GM12878 (cell line): ENCODE measurements around the gene MB21D2. TPM values are rescaled to one million over a fixed set of nuclear protein-coding genes. Genes with fewer than 3 reads are reported as not detected.

Experiments used
- CBFB ChIP-seq: IDR thresholded peaks from 2 replicates; pipeline ENCODE4 v1.6.1; 2016; ENCODE audit warnings: antibody characterized with exemption, low read depth
- RAD21 ChIP-seq: IDR thresholded peaks from 2 replicates; pipeline ENCODE4 v1.6.1; 2011; ENCODE audit warnings: mild to moderate bottlenecking, low read depth, low read length, moderate library complexity; ENCODE audit not compliant: insufficient read depth
- ZNF384 ChIP-seq: IDR thresholded peaks from 2 replicates; pipeline ENCODE4 v1.6.1; 2012; ENCODE audit warnings: low read depth, mild to moderate bottlenecking, low read length, improper control_type of control experiment, borderline replicate concordance
- ZSCAN29 ChIP-seq: fragments of 450-650 bp; IDR thresholded peaks from 2 replicates; pipeline ENCODE4 v1.6.1; 2017; ENCODE audit warnings: mild to moderate bottlenecking, moderate library complexity
- polyA plus RNA-seq, 11 experiments: library from polyadenylated mRNA; depleted of rRNA in 4 of 11; unstranded in 6 of 11; stranded (reverse) in 5 of 11; fragments of >200 nt; fragmentation: Nextera tagmentation in 4 of 11; fragmentation: Illumina TruSeq in 1 of 11; extraction: Ambion mirVana in 4 of 11; extraction: Trizol in 1 of 11; gene quantifications; 1 replicate in 1 of 11; 2 replicates in 10 of 11; pipeline versions ENCODE4 v1.2.1 to v1.2.3, GENCODE V29; 2011 to 2016; ENCODE audit warnings: inconsistent platforms in 2 of 11, missing spikeins in 2 of 11, low read depth in 1 of 11
- total RNA-seq, 4 experiments: library from RNA; depleted of rRNA in 3 of 4; stranded (reverse); fragments of >200 nt in 3 of 4; fragmentation: Illumina TruSeq in 1 of 4; extraction: Trizol in 1 of 4; gene quantifications; 2 replicates each; pipeline versions ENCODE4 v1.2.1 to v1.2.3, GENCODE V29; 2013 to 2021
- TF ChIP-seq, protein P1 (sequence below): IDR thresholded peaks from 2 replicates; pipeline ENCODE4 v1.6.1; 2012; ENCODE audit warnings: improper control_type of control experiment, low read depth, low read length; ENCODE audit not compliant: insufficient replicate concordance
- TF ChIP-seq, protein P2 (sequence below): IDR thresholded peaks from 2 replicates; pipeline ENCODE4 v1.6.1; 2011; ENCODE audit warnings: low read depth, mild to moderate bottlenecking, low read length, moderate library complexity, borderline replicate concordance; ENCODE audit errors: extremely low read depth
- TF ChIP-seq, protein P3 (sequence below): fragments of 450-650 bp; IDR thresholded peaks from 2 replicates; pipeline ENCODE4 v1.6.1; 2016; ENCODE audit warnings: mild to moderate bottlenecking
- TF ChIP-seq, protein P4 (sequence below): fragments of 450-650 bp; formaldehyde crosslinking; IDR thresholded peaks from 2 replicates; pipeline ENCODE4 v1.4.0; 2020; ENCODE audit warnings: mild to moderate bottlenecking, moderate library complexity
- TF ChIP-seq, protein P5 (sequence below): fragments of 450-650 bp; formaldehyde crosslinking; IDR thresholded peaks from 2 replicates; pipeline ENCODE4 v1.4.0; 2022; ENCODE audit warnings: mild to moderate bottlenecking, moderate library complexity
- TF ChIP-seq, protein P6 (sequence below): IDR thresholded peaks from 2 replicates; pipeline ENCODE4 v1.6.1; 2012; ENCODE audit warnings: low read depth, low read length, improper control_type of control experiment

MB21D2 gene
- total and polyA plus RNA-seq, 10 of the 15 experiments (the other 5 are each of a cell fraction or from before 2014, with no cell fraction given), result 7.9 to 21.2 (median 15.3) TPM

DNA sequence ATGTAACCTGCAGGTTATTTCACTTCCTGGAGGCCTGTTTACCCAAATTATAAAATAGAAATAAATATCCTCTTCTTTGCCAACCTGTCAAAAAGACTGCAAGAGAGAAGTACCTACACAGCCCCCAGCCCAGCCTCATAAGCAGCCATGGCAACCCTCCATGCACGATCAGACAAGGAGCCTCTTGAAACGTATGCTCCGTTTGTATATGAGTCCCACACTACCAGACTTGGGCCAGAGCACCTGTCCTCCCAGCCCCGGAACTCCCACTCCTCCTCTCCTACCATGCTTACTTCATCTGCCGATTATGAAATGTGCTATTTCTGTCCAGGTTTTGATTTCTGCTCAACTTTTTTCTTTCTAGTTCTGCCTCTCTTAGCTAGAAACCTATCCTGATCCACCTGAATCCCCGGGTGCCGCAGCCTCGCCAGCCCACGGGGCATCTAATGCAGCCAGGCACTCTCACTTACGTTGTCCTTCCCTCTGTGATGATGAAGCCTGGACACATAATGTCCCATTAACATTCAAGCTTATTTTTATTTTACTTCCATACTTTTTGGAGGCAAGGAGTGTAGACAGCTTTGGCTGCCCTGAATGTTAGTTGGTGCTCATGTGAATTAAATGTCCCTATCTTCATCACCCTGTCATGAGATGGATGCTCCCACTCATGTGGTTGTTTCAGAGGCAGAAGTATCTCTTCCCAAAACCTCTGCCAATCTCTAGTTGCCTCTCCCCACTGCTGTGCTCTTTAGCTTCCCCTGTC lies 73.8 kb downstream of the MB21D2 start (continued):
- TF ChIP-seq, protein P1, sequence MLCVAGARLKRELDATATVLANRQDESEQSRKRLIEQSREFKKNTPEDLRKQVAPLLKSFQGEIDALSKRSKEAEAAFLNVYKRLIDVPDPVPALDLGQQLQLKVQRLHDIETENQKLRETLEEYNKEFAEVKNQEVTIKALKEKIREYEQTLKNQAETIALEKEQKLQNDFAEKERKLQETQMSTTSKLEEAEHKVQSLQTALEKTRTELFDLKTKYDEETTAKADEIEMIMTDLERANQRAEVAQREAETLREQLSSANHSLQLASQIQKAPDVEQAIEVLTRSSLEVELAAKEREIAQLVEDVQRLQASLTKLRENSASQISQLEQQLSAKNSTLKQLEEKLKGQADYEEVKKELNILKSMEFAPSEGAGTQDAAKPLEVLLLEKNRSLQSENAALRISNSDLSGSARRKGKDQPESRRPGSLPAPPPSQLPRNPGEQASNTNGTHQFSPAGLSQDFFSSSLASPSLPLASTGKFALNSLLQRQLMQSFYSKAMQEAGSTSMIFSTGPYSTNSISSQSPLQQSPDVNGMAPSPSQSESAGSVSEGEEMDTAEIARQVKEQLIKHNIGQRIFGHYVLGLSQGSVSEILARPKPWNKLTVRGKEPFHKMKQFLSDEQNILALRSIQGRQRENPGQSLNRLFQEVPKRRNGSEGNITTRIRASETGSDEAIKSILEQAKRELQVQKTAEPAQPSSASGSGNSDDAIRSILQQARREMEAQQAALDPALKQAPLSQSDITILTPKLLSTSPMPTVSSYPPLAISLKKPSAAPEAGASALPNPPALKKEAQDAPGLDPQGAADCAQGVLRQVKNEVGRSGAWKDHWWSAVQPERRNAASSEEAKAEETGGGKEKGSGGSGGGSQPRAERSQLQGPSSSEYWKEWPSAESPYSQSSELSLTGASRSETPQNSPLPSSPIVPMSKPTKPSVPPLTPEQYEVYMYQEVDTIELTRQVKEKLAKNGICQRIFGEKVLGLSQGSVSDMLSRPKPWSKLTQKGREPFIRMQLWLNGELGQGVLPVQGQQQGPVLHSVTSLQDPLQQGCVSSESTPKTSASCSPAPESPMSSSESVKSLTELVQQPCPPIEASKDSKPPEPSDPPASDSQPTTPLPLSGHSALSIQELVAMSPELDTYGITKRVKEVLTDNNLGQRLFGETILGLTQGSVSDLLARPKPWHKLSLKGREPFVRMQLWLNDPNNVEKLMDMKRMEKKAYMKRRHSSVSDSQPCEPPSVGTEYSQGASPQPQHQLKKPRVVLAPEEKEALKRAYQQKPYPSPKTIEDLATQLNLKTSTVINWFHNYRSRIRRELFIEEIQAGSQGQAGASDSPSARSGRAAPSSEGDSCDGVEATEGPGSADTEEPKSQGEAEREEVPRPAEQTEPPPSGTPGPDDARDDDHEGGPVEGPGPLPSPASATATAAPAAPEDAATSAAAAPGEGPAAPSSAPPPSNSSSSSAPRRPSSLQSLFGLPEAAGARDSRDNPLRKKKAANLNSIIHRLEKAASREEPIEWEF, result no peak
- TF ChIP-seq RAD21, result no peak
- TF ChIP-seq, protein P2, sequence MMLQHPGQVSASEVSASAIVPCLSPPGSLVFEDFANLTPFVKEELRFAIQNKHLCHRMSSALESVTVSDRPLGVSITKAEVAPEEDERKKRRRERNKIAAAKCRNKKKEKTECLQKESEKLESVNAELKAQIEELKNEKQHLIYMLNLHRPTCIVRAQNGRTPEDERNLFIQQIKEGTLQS, result no peak
- TF ChIP-seq CBFB, result no peak
- TF ChIP-seq ZNF384, result no peak
- TF ChIP-seq ZSCAN29, result no peak
- TF ChIP-seq, protein P3, sequence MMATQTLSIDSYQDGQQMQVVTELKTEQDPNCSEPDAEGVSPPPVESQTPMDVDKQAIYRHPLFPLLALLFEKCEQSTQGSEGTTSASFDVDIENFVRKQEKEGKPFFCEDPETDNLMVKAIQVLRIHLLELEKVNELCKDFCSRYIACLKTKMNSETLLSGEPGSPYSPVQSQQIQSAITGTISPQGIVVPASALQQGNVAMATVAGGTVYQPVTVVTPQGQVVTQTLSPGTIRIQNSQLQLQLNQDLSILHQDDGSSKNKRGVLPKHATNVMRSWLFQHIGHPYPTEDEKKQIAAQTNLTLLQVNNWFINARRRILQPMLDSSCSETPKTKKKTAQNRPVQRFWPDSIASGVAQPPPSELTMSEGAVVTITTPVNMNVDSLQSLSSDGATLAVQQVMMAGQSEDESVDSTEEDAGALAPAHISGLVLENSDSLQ, result no peak
- TF ChIP-seq, protein P4, sequence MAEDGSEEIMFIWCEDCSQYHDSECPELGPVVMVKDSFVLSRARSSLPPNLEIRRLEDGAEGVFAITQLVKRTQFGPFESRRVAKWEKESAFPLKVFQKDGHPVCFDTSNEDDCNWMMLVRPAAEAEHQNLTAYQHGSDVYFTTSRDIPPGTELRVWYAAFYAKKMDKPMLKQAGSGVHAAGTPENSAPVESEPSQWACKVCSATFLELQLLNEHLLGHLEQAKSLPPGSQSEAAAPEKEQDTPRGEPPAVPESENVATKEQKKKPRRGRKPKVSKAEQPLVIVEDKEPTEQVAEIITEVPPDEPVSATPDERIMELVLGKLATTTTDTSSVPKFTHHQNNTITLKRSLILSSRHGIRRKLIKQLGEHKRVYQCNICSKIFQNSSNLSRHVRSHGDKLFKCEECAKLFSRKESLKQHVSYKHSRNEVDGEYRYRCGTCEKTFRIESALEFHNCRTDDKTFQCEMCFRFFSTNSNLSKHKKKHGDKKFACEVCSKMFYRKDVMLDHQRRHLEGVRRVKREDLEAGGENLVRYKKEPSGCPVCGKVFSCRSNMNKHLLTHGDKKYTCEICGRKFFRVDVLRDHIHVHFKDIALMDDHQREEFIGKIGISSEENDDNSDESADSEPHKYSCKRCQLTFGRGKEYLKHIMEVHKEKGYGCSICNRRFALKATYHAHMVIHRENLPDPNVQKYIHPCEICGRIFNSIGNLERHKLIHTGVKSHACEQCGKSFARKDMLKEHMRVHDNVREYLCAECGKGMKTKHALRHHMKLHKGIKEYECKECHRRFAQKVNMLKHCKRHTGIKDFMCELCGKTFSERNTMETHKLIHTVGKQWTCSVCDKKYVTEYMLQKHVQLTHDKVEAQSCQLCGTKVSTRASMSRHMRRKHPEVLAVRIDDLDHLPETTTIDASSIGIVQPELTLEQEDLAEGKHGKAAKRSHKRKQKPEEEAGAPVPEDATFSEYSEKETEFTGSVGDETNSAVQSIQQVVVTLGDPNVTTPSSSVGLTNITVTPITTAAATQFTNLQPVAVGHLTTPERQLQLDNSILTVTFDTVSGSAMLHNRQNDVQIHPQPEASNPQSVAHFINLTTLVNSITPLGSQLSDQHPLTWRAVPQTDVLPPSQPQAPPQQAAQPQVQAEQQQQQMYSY (CRISPR knock-in tag), result no peak
- TF ChIP-seq, protein P5, sequence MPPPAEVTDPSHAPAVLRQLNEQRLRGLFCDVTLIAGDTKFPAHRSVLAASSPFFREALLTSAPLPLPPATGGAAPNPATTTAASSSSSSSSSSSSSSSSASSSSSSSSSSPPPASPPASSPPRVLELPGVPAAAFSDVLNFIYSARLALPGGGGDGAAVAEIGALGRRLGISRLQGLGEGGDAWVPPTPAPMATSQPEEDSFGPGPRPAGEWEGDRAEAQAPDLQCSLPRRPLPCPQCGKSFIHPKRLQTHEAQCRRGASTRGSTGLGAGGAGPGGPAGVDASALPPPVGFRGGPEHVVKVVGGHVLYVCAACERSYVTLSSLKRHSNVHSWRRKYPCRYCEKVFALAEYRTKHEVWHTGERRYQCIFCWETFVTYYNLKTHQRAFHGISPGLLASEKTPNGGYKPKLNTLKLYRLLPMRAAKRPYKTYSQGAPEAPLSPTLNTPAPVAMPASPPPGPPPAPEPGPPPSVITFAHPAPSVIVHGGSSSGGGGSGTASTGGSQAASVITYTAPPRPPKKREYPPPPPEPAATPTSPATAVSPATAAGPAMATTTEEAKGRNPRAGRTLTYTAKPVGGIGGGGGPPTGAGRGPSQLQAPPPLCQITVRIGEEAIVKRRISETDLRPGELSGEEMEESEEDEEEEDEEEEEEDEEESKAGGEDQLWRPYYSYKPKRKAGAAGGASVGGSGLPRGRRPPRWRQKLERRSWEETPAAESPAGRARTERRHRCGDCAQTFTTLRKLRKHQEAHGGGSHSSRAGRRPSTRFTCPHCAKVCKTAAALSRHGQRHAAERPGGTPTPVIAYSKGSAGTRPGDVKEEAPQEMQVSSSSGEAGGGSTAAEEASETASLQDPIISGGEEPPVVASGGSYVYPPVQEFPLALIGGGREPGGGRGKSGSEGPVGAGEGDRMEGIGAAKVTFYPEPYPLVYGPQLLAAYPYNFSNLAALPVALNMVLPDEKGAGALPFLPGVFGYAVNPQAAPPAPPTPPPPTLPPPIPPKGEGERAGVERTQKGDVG (CRISPR knock-in tag), result no peak
- TF ChIP-seq, protein P6, sequence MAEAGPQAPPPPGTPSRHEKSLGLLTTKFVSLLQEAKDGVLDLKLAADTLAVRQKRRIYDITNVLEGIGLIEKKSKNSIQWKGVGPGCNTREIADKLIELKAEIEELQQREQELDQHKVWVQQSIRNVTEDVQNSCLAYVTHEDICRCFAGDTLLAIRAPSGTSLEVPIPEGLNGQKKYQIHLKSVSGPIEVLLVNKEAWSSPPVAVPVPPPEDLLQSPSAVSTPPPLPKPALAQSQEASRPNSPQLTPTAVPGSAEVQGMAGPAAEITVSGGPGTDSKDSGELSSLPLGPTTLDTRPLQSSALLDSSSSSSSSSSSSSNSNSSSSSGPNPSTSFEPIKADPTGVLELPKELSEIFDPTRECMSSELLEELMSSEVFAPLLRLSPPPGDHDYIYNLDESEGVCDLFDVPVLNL, result no peak
